HFFc6 (cell line): Measurements from ENCODE around the gene C1orf87. TPM values are rescaled to one million over a fixed set of nuclear protein-coding genes. Genes with fewer than 3 reads are reported as not detected.

ENCODE experiments used
- DNase-seq: peaks from one replicate; pipeline ENCODE4 v3.0.0-alpha.2; 2018
- H3K27ac Mint-ChIP-seq: 2 replicates; pipeline ENCODE4 v1.8.0; 2020; ENCODE audit warnings: mild to moderate bottlenecking, mixed read lengths
- H3K27me3 Mint-ChIP-seq: 2 replicates; pipeline ENCODE4 v1.8.0; 2021; ENCODE audit warnings: mild to moderate bottlenecking, moderate library complexity, mixed read lengths; ENCODE audit not compliant: insufficient read depth
- H3K36me3 Mint-ChIP-seq: 2 replicates; pipeline ENCODE4 v1.8.0; 2021; ENCODE audit warnings: low read depth, mixed read lengths
- H3K4me1 Mint-ChIP-seq: 2 replicates; pipeline ENCODE4 v1.8.0; 2020; ENCODE audit warnings: low read depth, mixed read lengths
- H3K4me3 Mint-ChIP-seq: 2 replicates; pipeline ENCODE4 v1.8.0; 2020; ENCODE audit warnings: mild to moderate bottlenecking, moderate library complexity, mixed read lengths
- H3K9me3 Mint-ChIP-seq: 2 replicates; pipeline ENCODE4 v1.8.0; 2020; ENCODE audit warnings: mild to moderate bottlenecking, mixed read lengths
- CTCF ChIP-seq: fragments of 200-600 bp; sonication (generic); IDR thresholded peaks from 2 replicates; pipeline ENCODE4 v1.5.0; 2021; ENCODE audit warnings: antibody characterized with exemption, mild to moderate bottlenecking
- total RNA-seq, 6 experiments: library from RNA; stranded (reverse); fragmentation: NEBNext Ultra II Directional; extraction: Animal tissue kit (Norgen Biotek cat#: 25700); gene quantifications; 2 replicates in 1 of 6; 3 replicates in 5 of 6; pipeline ENCODE4 v1.2.3, GENCODE V29; 2021

The C1orf87 gene
- total RNA-seq, 6 experiments from 2014 or later, result not detected

DNA sequence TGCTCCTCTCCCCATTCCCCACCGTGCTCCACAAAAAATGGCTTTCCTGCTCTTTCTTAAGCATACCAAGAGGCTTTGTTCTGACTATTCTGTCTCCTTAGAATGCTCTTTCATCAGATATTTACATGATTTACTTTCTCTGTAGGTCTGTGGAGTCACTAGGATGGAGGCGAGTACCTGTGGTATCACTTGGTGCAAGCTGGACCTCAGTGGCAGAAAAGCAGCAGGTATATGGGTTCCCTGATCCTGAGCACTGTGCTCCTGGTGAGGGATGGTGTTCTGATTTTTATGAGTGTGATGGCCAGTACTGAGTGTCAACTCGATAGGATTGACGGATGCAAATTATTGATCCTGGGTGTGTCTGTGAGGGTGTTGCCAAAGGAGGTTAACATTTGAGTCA, 10.0 kb downstream of the C1orf87 start:
- Mint-ChIP-seq H3K27ac (no peak overlapping the region), H3K4me3 (no peak overlapping the region), H3K27me3 (peaks cover 1% of the 10 kb centered on the region; the same call in 1 of the 2 replicates), H3K9me3 (no peaks in the 10 kb centered on the region; the same call in 1 of the 2 replicates), H3K4me1 (peaks cover 7% of the 10 kb centered on the region), H3K36me3 (no peaks in the 10 kb centered on the region)
- TF ChIP-seq CTCF, result no peak
- no peak for DNase-seq

DNA sequence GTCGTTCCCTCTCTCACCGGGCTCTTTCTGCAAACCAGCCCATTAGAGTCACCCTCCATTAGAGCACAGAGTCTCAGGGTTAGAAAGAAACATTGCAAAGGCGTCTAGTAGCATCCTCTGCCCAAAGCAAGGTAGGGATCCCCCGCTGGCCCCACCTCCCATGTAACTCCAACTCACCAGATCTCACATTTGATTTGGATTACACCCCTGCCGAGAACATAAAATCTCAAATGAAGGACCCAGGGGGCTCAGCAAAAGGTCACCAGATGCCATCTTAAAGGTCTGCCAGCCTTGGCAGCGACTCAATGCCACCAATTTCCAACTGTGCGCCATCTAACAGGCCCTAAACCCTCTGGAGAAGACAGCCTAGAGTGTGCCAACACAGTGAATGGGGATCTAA, 14.1 kb downstream of the C1orf87 start:
- no peak for DNase-seq
- Mint-ChIP-seq H3K9me3 (no peaks in the 10 kb centered on the region), H3K27me3 (peaks cover 1% of the 10 kb centered on the region; the same call in 1 of the 2 replicates), H3K4me3 (no peak overlapping the region), H3K27ac (no peak overlapping the region), H3K36me3 (no peaks in the 10 kb centered on the region), H3K4me1 (no peaks in the 10 kb centered on the region)
- no peak for TF ChIP-seq CTCF

DNA sequence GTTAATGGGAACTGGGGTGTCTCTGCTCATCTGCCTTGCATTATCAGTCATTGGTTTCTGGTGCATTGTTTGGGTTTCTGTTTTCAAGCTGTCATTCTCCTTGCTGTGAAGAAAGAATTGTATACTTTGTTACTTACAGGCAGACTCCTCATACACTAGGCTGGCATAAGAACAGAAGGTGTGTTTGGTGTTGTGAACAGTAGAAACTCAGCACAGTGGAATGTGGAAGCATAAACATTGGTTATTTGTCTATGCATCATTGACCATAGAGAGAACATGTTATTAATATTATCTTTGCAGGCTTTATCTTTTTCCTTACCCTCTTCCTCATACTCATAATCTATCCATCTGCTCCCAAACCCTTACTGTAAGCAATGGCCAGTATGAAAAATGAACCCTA, 18.2 kb downstream of the C1orf87 start:
- no peaks in the 10 kb centered on the region for H3K36me3 Mint-ChIP-seq
- H3K9me3 Mint-ChIP-seq, result peaks cover under 1% of the 10 kb centered on the region; the same call in 1 of the 2 replicates
- H3K4me3 Mint-ChIP-seq, result no peak overlapping the region
- DNase-seq, result no peak
- peaks cover 1% of the 10 kb centered on the region for H3K27me3 Mint-ChIP-seq
- no peaks in the 10 kb centered on the region for H3K4me1 Mint-ChIP-seq
- no peak overlapping the region for H3K27ac Mint-ChIP-seq
- no peak for TF ChIP-seq CTCF

DNA sequence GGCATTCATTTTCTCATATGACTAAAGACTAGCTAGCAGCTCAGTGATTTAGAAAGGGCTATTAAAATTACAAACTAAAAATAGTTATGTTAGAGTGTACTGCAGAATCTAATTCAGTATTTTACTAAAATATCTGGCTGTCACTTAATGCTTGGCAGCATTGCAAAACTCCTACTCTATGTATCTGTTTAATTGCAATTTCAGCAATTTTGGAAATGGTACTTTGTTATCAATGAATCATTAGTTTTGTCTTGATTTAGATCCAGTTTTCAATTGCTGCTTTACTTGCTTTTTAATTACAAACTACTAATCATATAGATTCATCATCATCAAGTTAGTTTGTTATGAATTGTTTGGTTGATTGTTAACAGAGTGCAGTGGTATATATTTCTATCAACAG, 19.2 kb downstream of the C1orf87 start:
- no peaks in the 10 kb centered on the region for H3K36me3 Mint-ChIP-seq
- H3K4me3 Mint-ChIP-seq, result no peak overlapping the region
- no peaks in the 10 kb centered on the region for H3K4me1 Mint-ChIP-seq
- H3K27me3 Mint-ChIP-seq, result peaks cover 1% of the 10 kb centered on the region
- no peak overlapping the region for H3K27ac Mint-ChIP-seq
- TF ChIP-seq CTCF, result no peak
- peaks cover 8% of the 10 kb centered on the region; the same call in 1 of the 2 replicates for H3K9me3 Mint-ChIP-seq
- no peak for DNase-seq

GRCh38 chr1:60052601-60053000, 21.0 kb downstream of the C1orf87 start:
- Mint-ChIP-seq H3K4me1 (no peaks in the 10 kb centered on the region), H3K27me3 (no peaks in the 10 kb centered on the region; the same call in 1 of the 2 replicates), H3K27ac (no peak overlapping the region), H3K9me3 (peaks cover 14% of the 10 kb centered on the region; the same call in 1 of the 2 replicates), H3K36me3 (no peaks in the 10 kb centered on the region), H3K4me3 (no peak overlapping the region)
- no peak for DNase-seq
- TF ChIP-seq CTCF, result no peak

- no peaks in the 10 kb centered on the region for H3K36me3 Mint-ChIP-seq
- no peak for TF ChIP-seq CTCF
- H3K9me3 Mint-ChIP-seq, result peaks cover 14% of the 10 kb centered on the region; the same call in 1 of the 2 replicates
- H3K27ac Mint-ChIP-seq, result no peak overlapping the region
- no peaks in the 10 kb centered on the region for H3K4me1 Mint-ChIP-seq
- DNase-seq, result no peak
- H3K27me3 Mint-ChIP-seq, result no peaks in the 10 kb centered on the region; the same call in 1 of the 2 replicates
- no peak overlapping the region for H3K4me3 Mint-ChIP-seq
Observed at GRCh38 chr1:60051191-60051590, 22.4 kb downstream of the C1orf87 start.
